BE2C (cell line): ENCODE measurements around the gene CRB1.
"Not testable (repeated sequence)": the region's sequence is repeated elsewhere in the genome, so short reads cannot be mapped to it uniquely, and the experiment has no call there.

ENCODE experiments used
- DNase-seq: peaks from one replicate; pipeline ENCODE4 v3.0.0-alpha.2; 2020
- H3K27me3 ChIP-seq: fragments of 250-450 bp; sonication (Bioruptor Pico); 2 replicates; pipeline ENCODE4 v1.5.1; 2020; ENCODE audit warnings: mild to moderate bottlenecking
- H3K36me3 ChIP-seq: fragments of 250-450 bp; sonication (Bioruptor Pico); 2 replicates; pipeline ENCODE4 v1.5.1; 2020; ENCODE audit warnings: mild to moderate bottlenecking
- H3K4me1 ChIP-seq: fragments of 250-450 bp; sonication (Bioruptor Pico); 2 replicates; pipeline ENCODE4 v1.5.1; 2020
- H3K4me3 ChIP-seq: 2 replicates; pipeline ENCODE4 v1.5.1; 2011; ENCODE audit warnings: low read depth, low read length
- H3K9me3 ChIP-seq: fragments of 250-450 bp; sonication (Bioruptor Pico); 2 replicates; pipeline ENCODE4 v1.5.1; 2020
- TF ChIP-seq, protein P1 (sequence below): IDR thresholded peaks from 2 replicates; pipeline ENCODE4 v1.5.1; 2012; ENCODE audit warnings: mild to moderate bottlenecking, low read depth, low read length

The CRB1 gene

DNA sequence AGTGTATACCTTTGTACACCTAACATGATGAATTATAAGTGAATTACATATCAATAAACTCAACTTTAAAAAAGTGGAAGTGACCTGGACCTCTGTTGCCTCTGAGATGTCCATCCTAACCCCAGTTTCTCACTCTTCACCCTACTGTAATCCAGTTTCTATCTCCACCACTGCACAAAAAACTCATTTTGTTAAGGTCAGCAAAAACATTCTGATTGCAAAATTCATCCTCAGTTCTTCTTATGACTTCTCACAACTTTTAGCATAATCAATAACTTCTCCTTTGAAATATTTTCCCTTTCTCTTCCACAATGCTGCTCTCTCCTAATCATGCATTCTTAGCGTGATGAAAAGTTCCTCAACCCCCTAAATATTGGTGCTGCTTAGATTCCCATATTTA lies 129.8 kb downstream of the CRB1 start:
- no peak overlapping the region for H3K4me3 ChIP-seq
- DNase-seq, result no peak
- H3K4me1 ChIP-seq, result no peaks in the 10 kb centered on the region
- H3K9me3 ChIP-seq, result no peaks in the 10 kb centered on the region
- TF ChIP-seq, protein P1, sequence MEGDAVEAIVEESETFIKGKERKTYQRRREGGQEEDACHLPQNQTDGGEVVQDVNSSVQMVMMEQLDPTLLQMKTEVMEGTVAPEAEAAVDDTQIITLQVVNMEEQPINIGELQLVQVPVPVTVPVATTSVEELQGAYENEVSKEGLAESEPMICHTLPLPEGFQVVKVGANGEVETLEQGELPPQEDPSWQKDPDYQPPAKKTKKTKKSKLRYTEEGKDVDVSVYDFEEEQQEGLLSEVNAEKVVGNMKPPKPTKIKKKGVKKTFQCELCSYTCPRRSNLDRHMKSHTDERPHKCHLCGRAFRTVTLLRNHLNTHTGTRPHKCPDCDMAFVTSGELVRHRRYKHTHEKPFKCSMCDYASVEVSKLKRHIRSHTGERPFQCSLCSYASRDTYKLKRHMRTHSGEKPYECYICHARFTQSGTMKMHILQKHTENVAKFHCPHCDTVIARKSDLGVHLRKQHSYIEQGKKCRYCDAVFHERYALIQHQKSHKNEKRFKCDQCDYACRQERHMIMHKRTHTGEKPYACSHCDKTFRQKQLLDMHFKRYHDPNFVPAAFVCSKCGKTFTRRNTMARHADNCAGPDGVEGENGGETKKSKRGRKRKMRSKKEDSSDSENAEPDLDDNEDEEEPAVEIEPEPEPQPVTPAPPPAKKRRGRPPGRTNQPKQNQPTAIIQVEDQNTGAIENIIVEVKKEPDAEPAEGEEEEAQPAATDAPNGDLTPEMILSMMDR, result no peak
- no peaks in the 10 kb centered on the region for H3K36me3 ChIP-seq
- no peaks in the 10 kb centered on the region for H3K27me3 ChIP-seq

- H3K4me3 ChIP-seq, result no peak overlapping the region
- DNase-seq, result peak; percentile 50
- H3K27me3 ChIP-seq, result no peaks in the 10 kb centered on the region
- no peaks in the 10 kb centered on the region for H3K36me3 ChIP-seq
- TF ChIP-seq, protein P1, result peak; percentile 85
- H3K9me3 ChIP-seq, result no peaks in the 10 kb centered on the region
- H3K4me1 ChIP-seq, result no peaks in the 10 kb centered on the region
Observed at GRCh38 chr1:197399755-197400521, 131.9 kb downstream of the CRB1 start.

DNA sequence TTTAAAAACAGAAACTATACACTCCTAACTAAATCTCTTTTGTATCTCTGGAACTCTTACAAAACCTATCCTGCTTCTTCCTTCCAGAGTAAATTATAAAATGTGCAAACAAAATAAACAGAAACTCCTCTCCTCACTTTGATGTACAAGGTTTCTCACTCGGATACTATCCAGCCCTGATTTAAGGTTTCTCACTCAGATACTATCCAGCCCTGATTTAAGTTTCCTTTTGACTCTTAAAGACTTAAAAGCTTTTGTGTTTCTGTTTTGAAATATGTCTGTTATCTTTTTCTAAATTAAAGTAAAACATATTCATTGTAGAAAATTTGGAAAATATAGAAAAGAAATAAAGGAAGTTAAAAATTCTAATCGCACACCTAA lies 132.5 kb downstream of the CRB1 start:
- Histone ChIP-seq H3K27me3 (no peaks in the 10 kb centered on the region), H3K9me3 (no peaks in the 10 kb centered on the region), H3K36me3 (no peaks in the 10 kb centered on the region), H3K4me3 (no peak overlapping the region), H3K4me1 (no peaks in the 10 kb centered on the region)
- no peak for DNase-seq
- TF ChIP-seq, protein P1, result no peak

DNA sequence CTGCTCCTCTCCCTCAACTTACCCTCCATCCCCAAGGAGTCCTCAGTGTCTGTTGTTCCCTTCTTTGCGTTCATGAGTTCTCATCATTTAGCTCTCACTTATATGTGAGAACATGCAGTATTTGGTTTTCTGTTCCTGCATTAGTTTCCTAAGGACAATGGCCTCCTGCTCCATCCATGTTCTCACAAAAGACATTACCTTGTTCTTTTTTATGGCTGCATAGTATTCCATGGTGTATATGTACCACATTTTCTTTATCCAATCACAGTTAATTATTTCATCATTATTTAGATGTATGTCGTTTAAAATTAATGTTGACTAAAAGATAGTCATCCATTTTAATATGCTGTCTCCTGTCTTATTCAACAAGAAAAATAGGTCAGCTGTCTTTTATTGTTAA lies 134.1 kb downstream of the CRB1 start:
- Histone ChIP-seq H3K27me3 (no peaks in the 10 kb centered on the region), H3K4me1 (no peaks in the 10 kb centered on the region), H3K4me3 (no peak overlapping the region), H3K36me3 (no peaks in the 10 kb centered on the region), H3K9me3 (no peaks in the 10 kb centered on the region)
- TF ChIP-seq, protein P1, result no peak
- no peak for DNase-seq

DNA sequence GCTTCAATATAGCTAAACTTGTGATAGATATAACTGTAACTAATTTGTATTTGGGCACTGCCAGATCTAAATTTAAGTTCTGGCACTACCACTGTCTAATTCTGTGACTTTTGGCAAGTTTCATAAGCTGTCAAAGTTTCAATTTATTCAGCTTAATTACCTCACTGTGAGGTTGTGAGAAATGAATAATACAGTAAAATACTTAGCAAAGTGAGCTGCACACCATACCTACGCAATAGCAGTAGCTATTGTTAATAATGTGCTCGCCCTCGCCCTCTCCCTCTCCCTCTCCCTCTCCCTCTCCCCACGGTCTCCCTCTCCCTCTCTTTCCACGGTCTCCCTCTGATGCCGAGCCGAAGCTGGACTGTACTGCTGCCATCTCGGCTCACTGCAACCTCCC lies 136.7 kb downstream of the CRB1 start:
- not testable (repeated sequence) for H3K36me3 ChIP-seq, DNase-seq, H3K27me3 ChIP-seq, H3K4me1 ChIP-seq, H3K4me3 ChIP-seq, H3K9me3 ChIP-seq

GRCh38 chr1:197405614-197406013 lies 137.6 kb downstream of the CRB1 start:
- H3K4me1 ChIP-seq, DNase-seq, H3K4me3 ChIP-seq, H3K36me3 ChIP-seq, H3K9me3 ChIP-seq, H3K27me3 ChIP-seq: not testable (repeated sequence)

- TF ChIP-seq, protein P1, result no peak
- no peaks in the 10 kb centered on the region for H3K9me3 ChIP-seq
- H3K4me3 ChIP-seq, result no peak overlapping the region
- no peak for DNase-seq
- H3K36me3 ChIP-seq, result no peaks in the 10 kb centered on the region
- no peaks in the 10 kb centered on the region for H3K27me3 ChIP-seq
- H3K4me1 ChIP-seq, result no peaks in the 10 kb centered on the region
Observed at GRCh38 chr1:197413564-197413963, 145.5 kb downstream of the CRB1 start.
